ENCODE data around the gene PSMD5.

GRCh38 chr9:120882935-120883607, 40.3 kb upstream of the PSMD5 start:
- no peak for TF ChIP-seq CTCF (IDR thresholded peaks at IDR 0.05; ENCODE audit: poor library complexity, severe bottlenecking)
- no peak for TF ChIP-seq EZH2 (IDR thresholded peaks at IDR 0.05; ENCODE audit: borderline replicate concordance, insufficient read depth, low read length, poor library complexity, severe bottlenecking)
